Heart right ventricle (tissue), 16 donors: ENCODE data around the gene TOM1L1. TPM values are rescaled to one million over a fixed set of nuclear protein-coding genes. Genes with fewer than 3 reads are reported as not detected.

Experiments
- ATAC-seq, 8 donors: fragments of 200-7000 bp; cut with Tn5 transposase; one replicate each; pipeline ENCODE4 v1.9.1; 2020; ENCODE audit warnings: mild to moderate bottlenecking in 8 of 8, moderate library complexity in 8 of 8, moderate number of reproducible peaks in 1 of 8
- DNase-seq, 2 donors: peaks; one replicate each; pipeline ENCODE4 v3.0.0-alpha.2; 2020
- H3K27ac ChIP-seq, 10 donors: fragments of 200-600 bp; sonication (generic) in 2 of 10; one replicate each; pipeline versions ENCODE4 v1.5.0 to v1.8.0; 2020 to 2022; ENCODE audit warnings: mild to moderate bottlenecking in 3 of 10
- H3K27me3 ChIP-seq, 7 donors: fragments of 200-600 bp; one replicate each; pipeline ENCODE4 v1.8.0; 2021 to 2022; ENCODE audit warnings: mild to moderate bottlenecking in 2 of 7
- H3K36me3 ChIP-seq, 9 donors: fragments of 200-600 bp; sonication (generic) in 1 of 9; one replicate each; pipeline versions ENCODE4 v1.5.0 to v1.8.0; 2020 to 2022; ENCODE audit warnings: mild to moderate bottlenecking in 2 of 9
- H3K4me1 ChIP-seq, 9 donors: fragments of 200-600 bp; sonication (generic) in 1 of 9; one replicate each; pipeline versions ENCODE4 v1.5.0 to v1.8.0; 2020 to 2022; ENCODE audit warnings: mild to moderate bottlenecking in 4 of 9
- H3K4me3 ChIP-seq, 10 donors: fragments of 200-600 bp; sonication (generic) in 2 of 10; one replicate each; pipeline versions ENCODE4 v1.5.0 to v1.8.0; 2020 to 2022; ENCODE audit warnings: mild to moderate bottlenecking in 7 of 10, moderate library complexity in 2 of 10
- H3K9me3 ChIP-seq, 11 donors: fragments of 200-600 bp in 10 of 11; sonication (generic) in 2 of 11; one replicate each; pipeline versions ENCODE4 v1.5.0 to v1.8.0; 2013 to 2022; ENCODE audit warnings: mild to moderate bottlenecking in 2 of 11, control low read depth in 1 of 11, moderate library complexity in 1 of 11
- CTCF ChIP-seq, 9 donors: fragments of 200-600 bp; sonication (generic) in 2 of 9; IDR thresholded peaks; one replicate each; pipeline versions ENCODE4 v1.5.0 to v1.8.0; 2021 to 2022; ENCODE audit warnings: antibody characterized with exemption in 9 of 9, mild to moderate bottlenecking in 5 of 9, moderate library complexity in 1 of 9
- WGBS, 2 donors: extraction: QIAGEN DNeasy Blood & Tissue Kit; methylation state at CpG; one replicate each; pipeline ENCODE4 v1.1.7; 2013; ENCODE audit warnings: inconsistent platforms in 1 of 2; 5-methylcytosine and 5-hydroxymethylcytosine counted together
- intact Hi-C, 10 donors: fragments of 100-400 bp; cut with DNase I; formaldehyde crosslinking; loops; one replicate each; pipeline versions ENCODE4 v1.11.1 to v1.14.2; 2022
- polyA plus RNA-seq, 2 donors: library from polyadenylated mRNA; stranded (reverse); fragments of 200-250 nt; gene quantifications; one replicate each; pipeline ENCODE4 v1.2.3, GENCODE V29; 2013
- total RNA-seq, 10 donors: library from RNA; stranded (reverse); fragmentation: NEBNext Ultra II Directional in 3 of 10; extraction: Animal tissue kit (Norgen Biotek cat#: 25700) in 3 of 10; gene quantifications; one replicate each; pipeline versions ENCODE4 v1.2.1 to v1.2.4, GENCODE V29; 2021 to 2023
- donor health status: Arrhythmogenic right ventricular cardiomyopathy.
- donor health status: ischemic (EF 13 %, LVEDD 7.1; RV severe dilation, severe dysfunction).
- donor health status: healthy with polysubstance abuse.
- donor health status: DM: no; HTN: yes; CAD: no.
- donor health status: DM: no; HTN: no; CAD: no.
- donor health status: ischemic (EF 25% LVEDD 6.9; RV normal size, moderate dysfunction).
- donor health status: ischemic (EF 25% LVEDD 5.7; RV mildly dilated, moderate dysfunction).
- donor health status: healthy.
- donor health status: DM: yes; HTN: yes; CAD: no.
- donor health status: Ischemic cardiomyopathy.
- donor health status: ischemic (EF 35%, LVEDD 5.7; RV mildly dilated, moderate dysfunction).
- donor health status: nonischemic (EF 11% LVEDD 7.7; RV severe dilation, severe dysfunction).
- donor health status: DM: yes; HTN: yes; CAD: no.
- donor health status: PGD.
- donor health status: ischemic (EF 29% LVEDD 5.4; RV normal size, mild dysfunction).
- donor health status: nonischemic (EF 23%, LVEDD 6.1; RV moderate dilation, normal function).

TOM1L1 gene
- total and polyA plus RNA-seq, 12 donors, result 5.0 to 14.4 (median 9.4) TPM

GRCh38 chr17:54882371-54882770, 18.3 kb upstream of the TOM1L1 start:
- intact Hi-C loops, result no loop called here
- H3K4me3 ChIP-seq, result no peak overlapping the region

GRCh38 chr17:54882950-54883349, 17.7 kb upstream of the TOM1L1 start:
- Histone ChIP-seq H3K4me1 (no peaks in the 10 kb centered on the region), H3K27me3 (no peaks in the 10 kb centered on the region), H3K27ac (no peak overlapping the region), H3K9me3 (no peaks in the 10 kb centered on the region), H3K36me3 (no peaks in the 10 kb centered on the region), H3K4me3 (no peak overlapping the region)
- ATAC-seq (no peak), DNase-seq (no peak)
- no peak for TF ChIP-seq CTCF (IDR thresholded peaks at IDR 0.05)
- WGBS, 2 donors, result 91 to 94% methylated on average over 3 of the region's 3 CpGs
- intact Hi-C loops, result no loop called here

More at GRCh38 chr17:54882371-54882770, 18.3 kb upstream of the TOM1L1 start:
- Histone ChIP-seq H3K27ac (no peak overlapping the region), H3K27me3 (no peaks in the 10 kb centered on the region), H3K4me1 (no peaks in the 10 kb centered on the region), H3K9me3 (no peaks in the 10 kb centered on the region), H3K36me3 (no peaks in the 10 kb centered on the region)
- ATAC-seq, result no peak
- DNase-seq, result no peak
- TF ChIP-seq CTCF (IDR thresholded peaks at IDR 0.05), result no peak
- WGBS, 2 donors, result 61 to 64% methylated on average over 4 of the region's 4 CpGs

- TF ChIP-seq CTCF (IDR thresholded peaks at IDR 0.05), result no peak
- Histone ChIP-seq H3K9me3 (no peaks in the 10 kb centered on the region), H3K27ac (no peak overlapping the region), H3K4me1 (no peaks in the 10 kb centered on the region), H3K36me3 (no peaks in the 10 kb centered on the region), H3K27me3 (no peaks in the 10 kb centered on the region), H3K4me3 (no peak overlapping the region)
- DNase-seq (no peak), ATAC-seq (no peak)
- intact Hi-C loops, result no loop called here
- whole genome bisulfite sequencing, 2 donors, result 71 to 77% methylated on average over 2 of the region's 2 CpGs
Measured at GRCh38 chr17:54883939-54884338, 16.7 kb upstream of the TOM1L1 start.

DNA sequence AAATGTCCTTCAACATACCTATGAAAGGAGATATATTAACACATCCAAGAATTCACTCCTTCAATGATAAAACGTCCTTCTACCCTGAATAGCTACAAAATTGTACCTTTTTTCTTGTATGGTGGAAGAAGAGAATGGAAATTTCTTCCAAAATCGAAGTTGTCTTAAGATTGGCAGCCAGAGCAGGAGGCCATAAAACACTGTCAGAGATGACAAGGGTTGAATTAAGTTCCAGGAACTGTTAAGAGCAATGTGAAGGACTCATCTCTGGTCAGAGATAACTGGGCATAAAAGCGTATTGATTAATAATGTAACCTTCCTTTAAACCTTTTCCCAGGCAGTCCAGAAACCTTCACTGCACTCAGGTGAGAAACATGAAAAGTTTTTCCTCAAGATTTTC, 12.9 kb upstream of the TOM1L1 start:
- 68 to 78% methylated on average over 3 of the region's 3 CpGs for WGBS, 2 donors
- no peaks in the 10 kb centered on the region for H3K4me1 ChIP-seq
- no peaks in the 10 kb centered on the region for H3K27me3 ChIP-seq
- no peak for TF ChIP-seq CTCF (IDR thresholded peaks at IDR 0.05)
- H3K9me3 ChIP-seq, result no peaks in the 10 kb centered on the region
- H3K4me3 ChIP-seq, result no peak overlapping the region
- no peak overlapping the region for H3K27ac ChIP-seq
- no peak for ATAC-seq
- no peaks in the 10 kb centered on the region for H3K36me3 ChIP-seq
- no peak for DNase-seq
- intact Hi-C loops, result no loop called here

DNA sequence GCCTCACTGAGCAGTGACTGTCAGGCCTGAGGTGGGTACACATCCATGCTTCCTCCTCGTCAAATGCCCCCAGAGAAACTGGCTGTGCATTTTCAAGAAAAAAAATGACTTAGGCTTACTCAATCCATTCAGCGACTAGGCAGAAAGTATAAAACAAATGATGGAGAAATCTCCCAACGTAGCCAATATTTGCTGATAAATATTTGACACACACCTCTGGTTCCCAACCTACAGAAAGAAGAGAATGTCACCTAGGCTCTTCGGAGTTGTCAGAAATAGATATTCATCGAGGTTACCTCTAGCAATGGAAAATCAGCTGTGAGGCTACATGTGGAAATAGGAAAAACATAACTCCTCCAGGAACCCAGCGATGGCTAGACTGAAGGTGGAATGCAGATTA, 12.4 kb upstream of the TOM1L1 start:
- H3K4me3 ChIP-seq, result no peak overlapping the region
- H3K27ac ChIP-seq, result no peak overlapping the region
- no peaks in the 10 kb centered on the region for H3K4me1 ChIP-seq
- H3K27me3 ChIP-seq, result no peaks in the 10 kb centered on the region
- no peak for TF ChIP-seq CTCF (IDR thresholded peaks at IDR 0.05)
- DNase-seq (no peak), ATAC-seq (no peak)
- intact Hi-C loops, result no loop called here
- H3K9me3 ChIP-seq, result no peaks in the 10 kb centered on the region
- WGBS, 2 donors, result 76 to 81% methylated on average over 6 of the region's 6 CpGs
- H3K36me3 ChIP-seq, result no peaks in the 10 kb centered on the region
